ENCODE results near the gene FSTL5. TPM values are rescaled to one million over a fixed set of nuclear protein-coding genes. Genes with fewer than 3 reads are reported as not detected.

FSTL5 gene
- total RNA-seq, 2 donors from 2014 or later, result 0.24 to 1.1 TPM

DNA sequence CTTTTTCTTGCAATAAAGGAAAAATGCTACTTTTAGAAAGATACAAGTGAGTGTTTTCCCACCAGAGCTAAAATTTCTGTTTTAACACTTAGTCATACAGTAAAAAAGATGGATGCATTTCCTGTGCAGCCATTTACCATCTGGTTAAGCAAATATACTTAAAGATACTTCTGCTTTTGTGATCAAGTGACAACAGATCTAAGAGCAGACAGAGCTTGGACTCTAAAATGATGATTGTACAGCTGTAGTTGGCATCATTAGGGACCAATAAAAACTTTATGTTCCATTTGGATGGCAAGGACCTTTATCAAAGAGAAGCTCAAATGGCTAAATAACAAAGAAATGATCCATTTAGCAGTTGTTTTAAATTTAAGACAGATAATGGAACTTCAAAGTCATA, 270.8 kb downstream of the FSTL5 start:
- Mint-ChIP-seq H3K27me3 (ENCODE audit: insufficient read depth) (no peaks in the 10 kb centered on the region), H3K4me1 (no peaks in the 10 kb centered on the region), H3K4me3 (no peak overlapping the region)

DNA sequence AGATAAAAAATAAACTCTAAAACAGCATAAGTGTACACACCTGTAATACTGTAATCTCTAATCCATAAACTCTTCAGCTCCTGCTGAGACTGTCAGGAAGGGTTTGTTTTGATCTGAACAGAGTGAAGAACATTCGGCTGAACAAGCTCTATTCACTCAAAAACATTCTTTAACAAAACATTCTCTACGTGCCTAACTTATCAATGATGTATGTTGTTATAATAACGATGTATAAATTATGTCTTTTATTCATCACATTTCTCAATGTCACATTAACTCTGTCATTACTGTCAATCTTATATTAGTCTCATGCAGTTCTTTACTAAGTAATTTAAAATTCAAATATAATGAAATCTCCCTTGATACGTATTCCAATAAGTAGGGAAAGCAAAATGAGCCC, 280.6 kb downstream of the FSTL5 start:
- Histone ChIP-seq H3K27me3 (ENCODE audit: control insufficient read depth, insufficient read depth, low read length, poor library complexity, severe bottlenecking) (no peaks in the 10 kb centered on the region), H3K9ac (ENCODE audit: extremely low read depth, low read length, poor library complexity, severe bottlenecking) (no peak overlapping the region), H3K36me3 (ENCODE audit: control insufficient read depth, insufficient read depth, low read length) (no peaks in the 10 kb centered on the region), H3K27ac (ENCODE audit: low read depth, low read length) (no peak overlapping the region), H3K9me3 (ENCODE audit: control insufficient read depth, low read length) (no peaks in the 10 kb centered on the region), H3K4me1 (ENCODE audit: control insufficient read depth, insufficient read depth, low read length) (no peaks in the 10 kb centered on the region), H3K4me3 (ENCODE audit: low read length) (no peak overlapping the region)
- no peak overlapping the region for H3K4me3 Mint-ChIP-seq
- no peak overlapping the region for H3K27ac Mint-ChIP-seq
- H3K4me1 Mint-ChIP-seq, result peaks cover 3% of the 10 kb centered on the region
- TF ChIP-seq, protein P1, sequence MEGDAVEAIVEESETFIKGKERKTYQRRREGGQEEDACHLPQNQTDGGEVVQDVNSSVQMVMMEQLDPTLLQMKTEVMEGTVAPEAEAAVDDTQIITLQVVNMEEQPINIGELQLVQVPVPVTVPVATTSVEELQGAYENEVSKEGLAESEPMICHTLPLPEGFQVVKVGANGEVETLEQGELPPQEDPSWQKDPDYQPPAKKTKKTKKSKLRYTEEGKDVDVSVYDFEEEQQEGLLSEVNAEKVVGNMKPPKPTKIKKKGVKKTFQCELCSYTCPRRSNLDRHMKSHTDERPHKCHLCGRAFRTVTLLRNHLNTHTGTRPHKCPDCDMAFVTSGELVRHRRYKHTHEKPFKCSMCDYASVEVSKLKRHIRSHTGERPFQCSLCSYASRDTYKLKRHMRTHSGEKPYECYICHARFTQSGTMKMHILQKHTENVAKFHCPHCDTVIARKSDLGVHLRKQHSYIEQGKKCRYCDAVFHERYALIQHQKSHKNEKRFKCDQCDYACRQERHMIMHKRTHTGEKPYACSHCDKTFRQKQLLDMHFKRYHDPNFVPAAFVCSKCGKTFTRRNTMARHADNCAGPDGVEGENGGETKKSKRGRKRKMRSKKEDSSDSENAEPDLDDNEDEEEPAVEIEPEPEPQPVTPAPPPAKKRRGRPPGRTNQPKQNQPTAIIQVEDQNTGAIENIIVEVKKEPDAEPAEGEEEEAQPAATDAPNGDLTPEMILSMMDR (conservative IDR thresholded peaks at IDR 0.05), result no peak
- DNase-seq, result no peak
- no peaks in the 10 kb centered on the region for H3K9me3 Mint-ChIP-seq
- 71% methylated on average over 2 of the region's 4 CpGs; no CpG with 5 or more reads in 1 of the 2 experiments for WGBS, 2 experiments (ENCODE audit: insufficient coverage in 1 of 2, insufficient read length in 1 of 2)
- no peaks in the 10 kb centered on the region for H3K27me3 Mint-ChIP-seq (ENCODE audit: insufficient read depth)
- no peaks in the 10 kb centered on the region for H3K36me3 Mint-ChIP-seq (ENCODE audit: low read depth)

More for the DNA sequence above, 270.8 kb downstream of the FSTL5 start:
- Mint-ChIP-seq H3K9me3 (no peaks in the 10 kb centered on the region), H3K27ac (no peak overlapping the region), H3K36me3 (ENCODE audit: low read depth) (no peaks in the 10 kb centered on the region)
- Histone ChIP-seq H3K9ac (ENCODE audit: extremely low read depth, low read length, poor library complexity, severe bottlenecking) (no peak overlapping the region), H3K4me1 (ENCODE audit: control insufficient read depth, insufficient read depth, low read length) (no peaks in the 10 kb centered on the region), H3K27me3 (ENCODE audit: control insufficient read depth, insufficient read depth, low read length, poor library complexity, severe bottlenecking) (no peaks in the 10 kb centered on the region), H3K9me3 (ENCODE audit: control insufficient read depth, low read length) (no peaks in the 10 kb centered on the region), H3K36me3 (ENCODE audit: control insufficient read depth, insufficient read depth, low read length) (no peaks in the 10 kb centered on the region), H3K4me3 (ENCODE audit: low read length) (no peak overlapping the region), H3K27ac (ENCODE audit: low read depth, low read length) (no peak overlapping the region)
- no peak for DNase-seq
- TF ChIP-seq, protein P1 (conservative IDR thresholded peaks at IDR 0.05), result no peak

DNA sequence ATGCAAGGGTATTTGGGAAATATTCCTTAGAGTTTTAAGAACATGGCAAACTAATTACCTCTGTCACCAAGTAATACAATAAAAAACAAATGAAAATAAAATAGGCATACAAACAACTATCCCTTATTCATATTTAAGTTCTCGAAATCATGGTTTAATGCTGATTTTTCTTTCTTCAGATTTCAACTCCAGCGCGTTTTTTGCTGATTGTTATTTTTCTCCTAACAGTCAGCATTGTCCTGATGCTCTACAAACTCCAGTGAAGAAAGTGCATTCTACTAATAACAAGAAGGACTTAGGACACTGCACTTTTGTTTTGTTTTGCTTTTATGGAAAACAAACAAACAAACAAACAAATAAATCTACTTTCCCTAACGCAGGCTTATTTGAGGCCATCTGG, 282.4 kb downstream of the FSTL5 start:
- Mint-ChIP-seq H3K4me1 (peaks cover 3% of the 10 kb centered on the region), H3K27ac (no peak overlapping the region), H3K36me3 (ENCODE audit: low read depth) (no peaks in the 10 kb centered on the region), H3K9me3 (no peaks in the 10 kb centered on the region), H3K27me3 (ENCODE audit: insufficient read depth) (no peaks in the 10 kb centered on the region), H3K4me3 (no peak overlapping the region)
- Histone ChIP-seq H3K9me3 (ENCODE audit: control insufficient read depth, low read length) (no peaks in the 10 kb centered on the region), H3K9ac (ENCODE audit: extremely low read depth, low read length, poor library complexity, severe bottlenecking) (no peak overlapping the region), H3K36me3 (ENCODE audit: control insufficient read depth, insufficient read depth, low read length) (no peaks in the 10 kb centered on the region), H3K27ac (ENCODE audit: low read depth, low read length) (no peak overlapping the region), H3K4me1 (ENCODE audit: control insufficient read depth, insufficient read depth, low read length) (no peaks in the 10 kb centered on the region), H3K27me3 (ENCODE audit: control insufficient read depth, insufficient read depth, low read length, poor library complexity, severe bottlenecking) (no peaks in the 10 kb centered on the region), H3K4me3 (ENCODE audit: low read length) (no peak overlapping the region)
- 94 to 95% methylated on average over 4 of the region's 4 CpGs for WGBS, 2 experiments (ENCODE audit: insufficient coverage in 1 of 2, insufficient read length in 1 of 2)
- DNase-seq, result no peak
- TF ChIP-seq, protein P1 (conservative IDR thresholded peaks at IDR 0.05), result no peak

Data from endodermal cell (in vitro differentiated cells).